D341Med (cell line): ENCODE data around the gene C10orf95.

Experiments used
- DNase-seq: peaks from one replicate; pipeline ENCODE4 v3.0.0; 2012; ENCODE audit warnings: low spot score

Gene C10orf95

GRCh38 chr10:102434394-102435132 is 16.8 kb downstream of the C10orf95 start:
- no peak for DNase-seq

GRCh38 chr10:102433619-102434046 is 17.7 kb downstream of the C10orf95 start:
- no peak for DNase-seq

- DNase-seq: peak; percentile 84
These were observed 19.0 kb downstream of the C10orf95 start, which contains the start of gene CUEDC2 for GRCh38 chr10:102432162-102432950. Gene CUEDC2 (minus strand): TSS chr10:102432574. CDS start chr10:102425188, 7,386 bp downstream.

GRCh38 chr10:102431452-102432124 is 19.8 kb downstream of the C10orf95 start:
- DNase-seq: no peak

GRCh38 chr10:102429468-102429867 is 21.9 kb downstream of the C10orf95 start:
- DNase-seq: no peak

GRCh38 chr10:102426803-102427287 is 24.5 kb downstream of the C10orf95 start:
- DNase-seq: no peak

- DNase-seq: no peak
These were observed 25.9 kb downstream of the C10orf95 start for GRCh38 chr10:102425444-102425843.

GRCh38 chr10:102424916-102425315 is 26.4 kb downstream of the C10orf95 start:
- DNase-seq: no peak

- DNase-seq: no peak
These were observed 27.2 kb downstream of the C10orf95 start for GRCh38 chr10:102424145-102424544.

- no peak for DNase-seq
These were observed 27.9 kb downstream of the C10orf95 start for GRCh38 chr10:102423372-102423968.

- DNase-seq: peak; percentile 61
These were observed 28.7 kb downstream of the C10orf95 start for GRCh38 chr10:102422545-102423129.

GRCh38 chr10:102421757-102422512 is 29.4 kb downstream of the C10orf95 start:
- DNase-seq: no peak

- no peak for DNase-seq
These were observed 29.9 kb downstream of the C10orf95 start for GRCh38 chr10:102421507-102421756.

GRCh38 chr10:102420714-102421506 is 30.4 kb downstream of the C10orf95 start, which contains the start of gene FBXL15:
Gene FBXL15 (plus strand): TSS chr10:102420836. CDS start chr10:102421130, 294 bp downstream.
- DNase-seq: peak; percentile 78

- DNase-seq: no peak
These were observed 31.1 kb downstream of the C10orf95 start for GRCh38 chr10:102420181-102420713.

- peak; percentile 75 for DNase-seq
These were observed 31.8 kb downstream of the C10orf95 start for GRCh38 chr10:102419269-102420180.

- DNase-seq: peak; percentile 87
These were observed 32.6 kb downstream of the C10orf95 start, which contains the start of gene PSD for GRCh38 chr10:102418622-102419268. Gene PSD (minus strand): TSS chr10:102418785. CDS start chr10:102417038, 1,747 bp downstream.

- no peak for DNase-seq
These were observed 34.6 kb downstream of the C10orf95 start for GRCh38 chr10:102416695-102417094.
